ENCODE measurements around the gene CPT2.

The CPT2 gene

DNA sequence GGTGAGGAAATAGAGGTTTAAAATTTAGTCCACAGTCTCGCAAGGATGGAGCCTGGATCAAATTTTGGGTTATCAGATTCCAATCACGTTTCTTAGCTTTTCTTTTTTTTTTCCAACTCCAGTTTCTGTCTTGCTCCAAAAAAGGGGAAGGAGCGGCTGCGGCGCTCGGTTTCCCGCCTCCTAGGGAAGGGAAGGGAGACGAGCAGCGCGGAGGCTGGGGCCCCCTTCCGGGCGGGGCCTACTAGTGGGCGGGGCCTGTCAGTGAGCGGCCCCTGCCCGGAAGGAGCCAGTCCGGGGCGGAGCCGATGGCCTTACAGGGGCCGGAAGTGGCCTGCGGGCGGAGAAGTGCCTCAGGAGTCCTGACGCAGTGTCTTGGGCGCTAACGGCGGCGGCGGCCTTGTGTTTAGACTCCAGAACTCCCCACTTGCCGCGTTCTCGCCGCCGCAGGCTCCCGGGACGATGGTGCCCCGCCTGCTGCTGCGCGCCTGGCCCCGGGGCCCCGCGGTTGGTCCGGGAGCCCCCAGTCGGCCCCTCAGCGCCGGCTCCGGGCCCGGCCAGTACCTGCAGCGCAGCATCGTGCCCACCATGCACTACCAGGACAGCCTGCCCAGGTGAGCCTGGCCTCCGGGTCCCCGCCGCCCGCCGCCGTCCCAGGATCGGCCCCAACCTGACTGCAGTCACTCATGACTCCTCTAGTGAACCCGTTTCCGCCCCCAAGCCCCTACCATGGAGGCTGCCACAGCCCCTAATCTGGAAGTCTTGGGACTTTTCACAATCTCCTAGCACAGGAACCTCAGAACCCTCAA lies at the start of gene CPT2:
Gene CPT2 (plus strand): TSS at position 340 of the 806 bp plus-strand sequence. CDS start 120 bp downstream, at position 460.
- ChIA-PET POLR2A (interaction anchor here (1.5 kb wide), 1 partner anchor 275 kb away, joined by 5 read pairs; the partner anchor contains the start of gene ECHDC2), CTCF (interaction anchor here (0.6 to 2.4 kb wide), 8 partner anchors 10 to 292 kb away, joined by 3 to 19 read pairs (median 5); no protein-coding TSS in a partner anchor)
- Histone ChIP-seq H3K4me1 (ENCODE audit: control insufficient read depth, insufficient read depth, low read length) (peaks cover 4% of the 10 kb centered on the region; the same call in 1 of the 2 replicates), H3K36me3 (ENCODE audit: control insufficient read depth in 2 of 2, insufficient read depth in 1 of 2, low read length in 2 of 2) (peaks cover 0 to 20% of the 10 kb centered on the region in 2 experiments; a peak in 1 of 3 replicates), H3K9me3 (ENCODE audit: control insufficient read depth, insufficient read depth, low read depth, low read length) (no peaks in the 10 kb centered on the region), H3K4me3 (ENCODE audit: low read depth, low read length) (peak within 1 kb of the TSS; percentile 83), H3K27ac (ENCODE audit: extremely low read depth, low read depth, low read length) (peak within 1 kb of the TSS; percentile 74; the same call in 1 of the 2 replicates)
- TF ChIP-seq ZSCAN30 (tag by site-specific recombination; IDR thresholded peaks at IDR 0.05) = peak; percentile 71
- no peak for TF ChIP-seq ZNF23 (tag by site-specific recombination; IDR thresholded peaks at IDR 0.05; ENCODE audit: borderline replicate concordance)
- TF ChIP-seq, protein P1, sequence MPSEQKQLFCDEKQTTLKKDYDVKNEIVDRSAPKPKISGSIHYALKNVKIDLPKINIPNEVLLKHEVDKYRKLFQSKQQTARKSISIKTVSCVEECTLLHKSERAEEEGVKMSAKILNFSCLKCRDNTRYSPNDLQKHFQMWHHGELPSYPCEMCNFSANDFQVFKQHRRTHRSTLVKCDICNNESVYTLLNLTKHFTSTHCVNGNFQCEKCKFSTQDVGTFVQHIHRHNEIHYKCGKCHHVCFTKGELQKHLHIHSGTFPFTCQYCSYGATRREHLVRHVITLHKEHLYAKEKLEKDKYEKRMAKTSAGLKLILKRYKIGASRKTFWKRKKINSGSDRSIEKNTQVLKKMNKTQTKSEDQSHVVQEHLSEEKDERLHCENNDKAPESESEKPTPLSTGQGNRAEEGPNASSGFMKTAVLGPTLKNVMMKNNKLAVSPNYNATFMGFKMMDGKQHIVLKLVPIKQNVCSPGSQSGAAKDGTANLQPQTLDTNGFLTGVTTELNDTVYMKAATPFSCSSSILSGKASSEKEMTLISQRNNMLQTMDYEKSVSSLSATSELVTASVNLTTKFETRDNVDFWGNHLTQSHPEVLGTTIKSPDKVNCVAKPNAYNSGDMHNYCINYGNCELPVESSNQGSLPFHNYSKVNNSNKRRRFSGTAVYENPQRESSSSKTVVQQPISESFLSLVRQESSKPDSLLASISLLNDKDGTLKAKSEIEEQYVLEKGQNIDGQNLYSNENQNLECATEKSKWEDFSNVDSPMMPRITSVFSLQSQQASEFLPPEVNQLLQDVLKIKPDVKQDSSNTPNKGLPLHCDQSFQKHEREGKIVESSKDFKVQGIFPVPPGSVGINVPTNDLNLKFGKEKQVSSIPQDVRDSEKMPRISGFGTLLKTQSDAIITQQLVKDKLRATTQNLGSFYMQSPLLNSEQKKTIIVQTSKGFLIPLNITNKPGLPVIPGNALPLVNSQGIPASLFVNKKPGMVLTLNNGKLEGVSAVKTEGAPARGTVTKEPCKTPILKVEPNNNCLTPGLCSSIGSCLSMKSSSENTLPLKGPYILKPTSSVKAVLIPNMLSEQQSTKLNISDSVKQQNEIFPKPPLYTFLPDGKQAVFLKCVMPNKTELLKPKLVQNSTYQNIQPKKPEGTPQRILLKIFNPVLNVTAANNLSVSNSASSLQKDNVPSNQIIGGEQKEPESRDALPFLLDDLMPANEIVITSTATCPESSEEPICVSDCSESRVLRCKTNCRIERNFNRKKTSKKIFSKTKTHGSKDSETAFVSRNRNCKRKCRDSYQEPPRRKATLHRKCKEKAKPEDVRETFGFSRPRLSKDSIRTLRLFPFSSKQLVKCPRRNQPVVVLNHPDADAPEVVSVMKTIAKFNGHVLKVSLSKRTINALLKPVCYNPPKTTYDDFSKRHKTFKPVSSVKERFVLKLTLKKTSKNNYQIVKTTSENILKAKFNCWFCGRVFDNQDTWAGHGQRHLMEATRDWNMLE (tag by site-specific recombination; conservative IDR thresholded peaks at IDR 0.05; ENCODE audit: low read depth) = 0 out of 2 replicates have a peak, but pooled peaks have one; percentile 28
- no peak for TF ChIP-seq ZNF223 (tag by site-specific recombination; IDR thresholded peaks at IDR 0.05)
- no peak for TF ChIP-seq ZNF585B (tag by site-specific recombination; IDR thresholded peaks at IDR 0.05)
- TF ChIP-seq, protein P2, sequence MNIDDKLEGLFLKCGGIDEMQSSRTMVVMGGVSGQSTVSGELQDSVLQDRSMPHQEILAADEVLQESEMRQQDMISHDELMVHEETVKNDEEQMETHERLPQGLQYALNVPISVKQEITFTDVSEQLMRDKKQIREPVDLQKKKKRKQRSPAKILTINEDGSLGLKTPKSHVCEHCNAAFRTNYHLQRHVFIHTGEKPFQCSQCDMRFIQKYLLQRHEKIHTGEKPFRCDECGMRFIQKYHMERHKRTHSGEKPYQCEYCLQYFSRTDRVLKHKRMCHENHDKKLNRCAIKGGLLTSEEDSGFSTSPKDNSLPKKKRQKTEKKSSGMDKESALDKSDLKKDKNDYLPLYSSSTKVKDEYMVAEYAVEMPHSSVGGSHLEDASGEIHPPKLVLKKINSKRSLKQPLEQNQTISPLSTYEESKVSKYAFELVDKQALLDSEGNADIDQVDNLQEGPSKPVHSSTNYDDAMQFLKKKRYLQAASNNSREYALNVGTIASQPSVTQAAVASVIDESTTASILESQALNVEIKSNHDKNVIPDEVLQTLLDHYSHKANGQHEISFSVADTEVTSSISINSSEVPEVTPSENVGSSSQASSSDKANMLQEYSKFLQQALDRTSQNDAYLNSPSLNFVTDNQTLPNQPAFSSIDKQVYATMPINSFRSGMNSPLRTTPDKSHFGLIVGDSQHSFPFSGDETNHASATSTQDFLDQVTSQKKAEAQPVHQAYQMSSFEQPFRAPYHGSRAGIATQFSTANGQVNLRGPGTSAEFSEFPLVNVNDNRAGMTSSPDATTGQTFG (tag by site-specific recombination; IDR thresholded peaks at IDR 0.05; ENCODE audit: borderline replicate concordance) = no peak
- TF ChIP-seq, protein P3, sequence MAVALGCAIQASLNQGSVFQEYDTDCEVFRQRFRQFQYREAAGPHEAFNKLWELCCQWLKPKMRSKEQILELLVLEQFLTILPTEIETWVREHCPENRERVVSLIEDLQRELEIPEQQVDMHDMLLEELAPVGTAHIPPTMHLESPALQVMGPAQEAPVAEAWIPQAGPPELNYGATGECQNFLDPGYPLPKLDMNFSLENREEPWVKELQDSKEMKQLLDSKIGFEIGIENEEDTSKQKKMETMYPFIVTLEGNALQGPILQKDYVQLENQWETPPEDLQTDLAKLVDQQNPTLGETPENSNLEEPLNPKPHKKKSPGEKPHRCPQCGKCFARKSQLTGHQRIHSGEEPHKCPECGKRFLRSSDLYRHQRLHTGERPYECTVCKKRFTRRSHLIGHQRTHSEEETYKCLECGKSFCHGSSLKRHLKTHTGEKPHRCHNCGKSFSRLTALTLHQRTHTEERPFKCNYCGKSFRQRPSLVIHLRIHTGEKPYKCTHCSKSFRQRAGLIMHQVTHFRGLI (tag by site-specific recombination; IDR thresholded peaks at IDR 0.05) = no peak
- peak; percentile 60; the same call in 1 of the 2 replicates for TF ChIP-seq ZEB2 (tag by site-specific recombination; IDR thresholded peaks at IDR 0.05)
- TF ChIP-seq, protein P4, sequence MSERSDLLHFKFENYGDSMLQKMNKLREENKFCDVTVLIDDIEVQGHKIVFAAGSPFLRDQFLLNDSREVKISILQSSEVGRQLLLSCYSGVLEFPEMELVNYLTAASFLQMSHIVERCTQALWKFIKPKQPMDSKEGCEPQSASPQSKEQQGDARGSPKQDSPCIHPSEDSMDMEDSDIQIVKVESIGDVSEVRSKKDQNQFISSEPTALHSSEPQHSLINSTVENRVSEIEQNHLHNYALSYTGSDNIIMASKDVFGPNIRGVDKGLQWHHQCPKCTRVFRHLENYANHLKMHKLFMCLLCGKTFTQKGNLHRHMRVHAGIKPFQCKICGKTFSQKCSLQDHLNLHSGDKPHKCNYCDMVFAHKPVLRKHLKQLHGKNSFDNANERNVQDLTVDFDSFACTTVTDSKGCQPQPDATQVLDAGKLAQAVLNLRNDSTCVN (tag by site-specific recombination; optimal IDR thresholded peaks at IDR 0.05) = peak; percentile 67
- no peak for TF ChIP-seq OSR2 (tag by site-specific recombination; IDR thresholded peaks at IDR 0.05)
- TF ChIP-seq, protein P5, sequence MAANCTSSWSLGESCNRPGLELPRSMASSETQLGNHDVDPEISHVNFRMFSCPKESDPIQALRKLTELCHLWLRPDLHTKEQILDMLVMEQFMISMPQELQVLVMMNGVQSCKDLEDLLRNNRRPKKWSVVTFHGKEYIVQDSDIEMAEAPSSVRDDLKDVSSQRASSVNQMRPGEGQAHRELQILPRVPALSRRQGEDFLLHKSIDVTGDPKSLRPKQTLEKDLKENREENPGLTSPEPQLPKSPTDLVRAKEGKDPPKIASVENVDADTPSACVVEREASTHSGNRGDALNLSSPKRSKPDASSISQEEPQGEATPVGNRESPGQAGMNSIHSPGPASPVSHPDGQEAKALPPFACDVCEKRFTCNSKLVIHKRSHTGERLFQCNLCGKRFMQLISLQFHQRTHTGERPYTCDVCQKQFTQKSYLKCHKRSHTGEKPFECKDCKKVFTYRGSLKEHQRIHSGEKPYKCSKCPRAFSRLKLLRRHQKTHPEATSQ (tag by site-specific recombination; IDR thresholded peaks at IDR 0.05) = no peak
- TF ChIP-seq ZNF2 (tag by site-specific recombination; IDR thresholded peaks at IDR 0.05) = peak; percentile 36; the same call in 1 of the 2 replicates
- TF ChIP-seq, protein P6, sequence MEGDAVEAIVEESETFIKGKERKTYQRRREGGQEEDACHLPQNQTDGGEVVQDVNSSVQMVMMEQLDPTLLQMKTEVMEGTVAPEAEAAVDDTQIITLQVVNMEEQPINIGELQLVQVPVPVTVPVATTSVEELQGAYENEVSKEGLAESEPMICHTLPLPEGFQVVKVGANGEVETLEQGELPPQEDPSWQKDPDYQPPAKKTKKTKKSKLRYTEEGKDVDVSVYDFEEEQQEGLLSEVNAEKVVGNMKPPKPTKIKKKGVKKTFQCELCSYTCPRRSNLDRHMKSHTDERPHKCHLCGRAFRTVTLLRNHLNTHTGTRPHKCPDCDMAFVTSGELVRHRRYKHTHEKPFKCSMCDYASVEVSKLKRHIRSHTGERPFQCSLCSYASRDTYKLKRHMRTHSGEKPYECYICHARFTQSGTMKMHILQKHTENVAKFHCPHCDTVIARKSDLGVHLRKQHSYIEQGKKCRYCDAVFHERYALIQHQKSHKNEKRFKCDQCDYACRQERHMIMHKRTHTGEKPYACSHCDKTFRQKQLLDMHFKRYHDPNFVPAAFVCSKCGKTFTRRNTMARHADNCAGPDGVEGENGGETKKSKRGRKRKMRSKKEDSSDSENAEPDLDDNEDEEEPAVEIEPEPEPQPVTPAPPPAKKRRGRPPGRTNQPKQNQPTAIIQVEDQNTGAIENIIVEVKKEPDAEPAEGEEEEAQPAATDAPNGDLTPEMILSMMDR (tag by site-specific recombination; IDR thresholded peaks at IDR 0.05) = no peak
- no peak for TF ChIP-seq ZNF501 (tag by site-specific recombination; IDR thresholded peaks at IDR 0.05)
- TF ChIP-seq ZBTB17 (tag by site-specific recombination; IDR thresholded peaks at IDR 0.05) = peak; percentile 68
- TF ChIP-seq, protein P7, sequence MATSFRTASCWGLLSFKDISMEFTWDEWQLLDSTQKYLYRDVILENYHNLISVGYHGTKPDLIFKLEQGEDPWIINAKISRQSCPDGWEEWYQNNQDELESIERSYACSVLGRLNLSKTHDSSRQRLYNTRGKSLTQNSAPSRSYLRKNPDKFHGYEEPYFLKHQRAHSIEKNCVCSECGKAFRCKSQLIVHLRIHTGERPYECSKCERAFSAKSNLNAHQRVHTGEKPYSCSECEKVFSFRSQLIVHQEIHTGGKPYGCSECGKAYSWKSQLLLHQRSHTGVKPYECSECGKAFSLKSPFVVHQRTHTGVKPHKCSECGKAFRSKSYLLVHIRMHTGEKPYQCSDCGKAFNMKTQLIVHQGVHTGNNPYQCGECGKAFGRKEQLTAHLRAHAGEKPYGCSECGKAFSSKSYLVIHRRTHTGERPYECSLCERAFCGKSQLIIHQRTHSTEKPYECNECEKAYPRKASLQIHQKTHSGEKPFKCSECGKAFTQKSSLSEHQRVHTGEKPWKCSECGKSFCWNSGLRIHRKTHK (tag by site-specific recombination; IDR thresholded peaks at IDR 0.05) = no peak
- TF ChIP-seq ZNF560 (tag by site-specific recombination; IDR thresholded peaks at IDR 0.05; ENCODE audit: borderline replicate concordance) = no peak
- TF ChIP-seq ZNF530 (tag by site-specific recombination; IDR thresholded peaks at IDR 0.05; ENCODE audit: low read depth) = no peak
- TF ChIP-seq, protein P8, sequence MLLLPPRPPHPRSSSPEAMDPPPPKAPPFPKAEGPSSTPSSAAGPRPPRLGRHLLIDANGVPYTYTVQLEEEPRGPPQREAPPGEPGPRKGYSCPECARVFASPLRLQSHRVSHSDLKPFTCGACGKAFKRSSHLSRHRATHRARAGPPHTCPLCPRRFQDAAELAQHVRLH (tag by site-specific recombination; IDR thresholded peaks at IDR 0.05) = no peak
- TF ChIP-seq ZIC2 (tag by site-specific recombination; IDR thresholded peaks at IDR 0.05) = 0 out of 2 replicates have a peak, but pooled peaks have one; percentile 15
